Activated T-helper 9 cell treated with anti-CD3 and anti-CD28 coated beads, Interleukin-2, amount 50 U/mL, for 16 hours (primary cell): ENCODE data around the gene LRRC7.

ENCODE experiments used
- DNase-seq: peaks from one replicate; pipeline ENCODE4 v3.0.0-alpha.2; 2020; ENCODE audit warnings: low read depth

LRRC7 gene

GRCh38 chr1:70093250-70093975 lies 525.7 kb downstream of the LRRC7 start:
- DNase-seq = no peak

GRCh38 chr1:70101231-70101630 lies 533.5 kb downstream of the LRRC7 start:
- no peak for DNase-seq

- no peak for DNase-seq
Observed at GRCh38 chr1:70101774-70102173, 534.1 kb downstream of the LRRC7 start.

- DNase-seq = no peak
Observed at GRCh38 chr1:70103770-70104169, 536.0 kb downstream of the LRRC7 start.

- DNase-seq = no peak
Observed at GRCh38 chr1:70109241-70109640, 541.5 kb downstream of the LRRC7 start.

GRCh38 chr1:70112838-70113237 lies 545.1 kb downstream of the LRRC7 start:
- no peak for DNase-seq

- DNase-seq = no peak
Observed at GRCh38 chr1:70115315-70115714, 547.6 kb downstream of the LRRC7 start.

- no peak for DNase-seq
Observed at GRCh38 chr1:70117046-70117445, 549.3 kb downstream of the LRRC7 start.

GRCh38 chr1:70134148-70134547 lies 566.4 kb downstream of the LRRC7 start:
- DNase-seq = no peak

GRCh38 chr1:70140343-70140742 lies 572.6 kb downstream of the LRRC7 start:
- no peak for DNase-seq

GRCh38 chr1:70140894-70141293 lies 573.2 kb downstream of the LRRC7 start:
- no peak for DNase-seq

- DNase-seq = no peak
Observed at GRCh38 chr1:70142075-70142474, 574.4 kb downstream of the LRRC7 start.

- no peak for DNase-seq
Observed at GRCh38 chr1:70143048-70143659, 575.4 kb downstream of the LRRC7 start.

GRCh38 chr1:70146488-70146887 lies 578.8 kb downstream of the LRRC7 start:
- no peak for DNase-seq

GRCh38 chr1:70150444-70150843 lies 582.7 kb downstream of the LRRC7 start:
- no peak for DNase-seq

GRCh38 chr1:70153739-70154138 lies 586.0 kb downstream of the LRRC7 start:
- no peak for DNase-seq

- no peak for DNase-seq
Observed at GRCh38 chr1:70156529-70157120, 588.9 kb downstream of the LRRC7 start.

GRCh38 chr1:70164350-70164749 lies 596.6 kb downstream of the LRRC7 start:
- DNase-seq = no peak

GRCh38 chr1:70168283-70168682 lies 600.6 kb downstream of the LRRC7 start:
- DNase-seq = no peak

- DNase-seq = no peak
Observed at GRCh38 chr1:70169018-70169839, 601.5 kb downstream of the LRRC7 start.

- no peak for DNase-seq
Observed at GRCh38 chr1:70171512-70171911, 603.8 kb downstream of the LRRC7 start.
